ENCODE measurements around the gene KRT32.

- no peak for TF ChIP-seq CTCF (IDR thresholded peaks at IDR 0.05)
- no peak for TF ChIP-seq POLR2A (IDR thresholded peaks at IDR 0.05)
Observed at GRCh38 chr17:41456204-41456603, 11.0 kb downstream of the KRT32 start.

Data from lower leg skin (tissue), 3 donors.